ENCODE measurements around the gene F13A1.

DNA sequence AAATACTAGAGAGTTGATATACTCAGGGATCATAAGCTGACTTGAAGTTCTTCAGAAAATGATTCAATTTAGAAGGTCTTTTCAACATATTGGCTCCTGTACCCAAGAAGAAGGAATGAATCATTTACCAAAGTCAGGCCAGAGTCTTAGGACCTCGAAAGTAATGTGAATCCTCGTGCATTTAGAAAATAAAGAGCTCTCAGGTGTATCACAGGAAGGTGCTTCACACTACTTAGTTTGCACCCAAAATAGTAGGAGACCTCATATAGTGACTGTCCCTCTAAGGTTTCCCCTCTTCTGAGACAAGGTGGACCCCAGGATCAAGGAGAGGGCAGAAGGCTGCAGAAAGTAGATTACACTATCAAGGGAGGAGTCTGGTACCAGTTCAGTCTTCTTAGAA lies 71.8 kb downstream of the F13A1 start:
- TF ChIP-seq, protein P1, sequence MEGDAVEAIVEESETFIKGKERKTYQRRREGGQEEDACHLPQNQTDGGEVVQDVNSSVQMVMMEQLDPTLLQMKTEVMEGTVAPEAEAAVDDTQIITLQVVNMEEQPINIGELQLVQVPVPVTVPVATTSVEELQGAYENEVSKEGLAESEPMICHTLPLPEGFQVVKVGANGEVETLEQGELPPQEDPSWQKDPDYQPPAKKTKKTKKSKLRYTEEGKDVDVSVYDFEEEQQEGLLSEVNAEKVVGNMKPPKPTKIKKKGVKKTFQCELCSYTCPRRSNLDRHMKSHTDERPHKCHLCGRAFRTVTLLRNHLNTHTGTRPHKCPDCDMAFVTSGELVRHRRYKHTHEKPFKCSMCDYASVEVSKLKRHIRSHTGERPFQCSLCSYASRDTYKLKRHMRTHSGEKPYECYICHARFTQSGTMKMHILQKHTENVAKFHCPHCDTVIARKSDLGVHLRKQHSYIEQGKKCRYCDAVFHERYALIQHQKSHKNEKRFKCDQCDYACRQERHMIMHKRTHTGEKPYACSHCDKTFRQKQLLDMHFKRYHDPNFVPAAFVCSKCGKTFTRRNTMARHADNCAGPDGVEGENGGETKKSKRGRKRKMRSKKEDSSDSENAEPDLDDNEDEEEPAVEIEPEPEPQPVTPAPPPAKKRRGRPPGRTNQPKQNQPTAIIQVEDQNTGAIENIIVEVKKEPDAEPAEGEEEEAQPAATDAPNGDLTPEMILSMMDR (IDR thresholded peaks at IDR 0.05), result no peak
- TF ChIP-seq POLR2A (IDR thresholded peaks at IDR 0.05), result no peak

Measured in uterus (tissue), 2 donors.